Liver (tissue), 9 donors: ENCODE measurements around the gene KDM6A. TPM values are rescaled to one million over a fixed set of nuclear protein-coding genes. Genes with fewer than 3 reads are reported as not detected.

Source experiments
- DNase-seq: peaks from one replicate; pipeline ENCODE4 v3.0.0-alpha.2; 2017; ENCODE audit warnings: low spot score
- H3K27ac ChIP-seq, 2 donors: one replicate each; pipeline ENCODE4 v1.7.0; 2013; ENCODE audit warnings: inconsistent platforms in 2 of 2, low read length in 2 of 2, control low read depth in 1 of 2, low read depth in 1 of 2, mild to moderate bottlenecking in 1 of 2
- H3K27me3 ChIP-seq, 4 donors: one replicate each; pipeline versions ENCODE4 v1.6.1 to v1.7.0; 2013; ENCODE audit warnings: low read length in 3 of 4, inconsistent platforms in 1 of 4, mild to moderate bottlenecking in 1 of 4, moderate library complexity in 1 of 4; ENCODE audit not compliant: control insufficient read depth in 4 of 4, insufficient read depth in 4 of 4
- H3K36me3 ChIP-seq, 4 donors: one replicate each; pipeline versions ENCODE4 v1.6.1 to v1.7.0; 2013; ENCODE audit warnings: low read length in 3 of 4, mild to moderate bottlenecking in 3 of 4, low read depth in 1 of 4, moderate library complexity in 1 of 4; ENCODE audit not compliant: control insufficient read depth in 4 of 4, insufficient read depth in 3 of 4
- H3K4me1 ChIP-seq, 4 donors: one replicate each; pipeline versions ENCODE4 v1.6.1 to v1.7.0; 2013; ENCODE audit warnings: low read length in 3 of 4, mild to moderate bottlenecking in 3 of 4, moderate library complexity in 1 of 4; ENCODE audit not compliant: control insufficient read depth in 4 of 4, insufficient read depth in 4 of 4
- H3K4me3 ChIP-seq, 3 donors: one replicate each; pipeline versions ENCODE4 v1.6.1 to v1.7.0; 2013; ENCODE audit warnings: low read length in 3 of 3, control low read depth in 1 of 3, low read depth in 1 of 3, mild to moderate bottlenecking in 1 of 3
- H3K9ac ChIP-seq, 2 donors: one replicate each; pipeline ENCODE4 v1.7.0; 2013; ENCODE audit warnings: low read length in 2 of 2, mild to moderate bottlenecking in 2 of 2, moderate library complexity in 2 of 2, control low read depth in 1 of 2, low read depth in 1 of 2
- H3K9me3 ChIP-seq, 4 donors: one replicate each; pipeline versions ENCODE4 v1.6.1 to v1.7.0; 2013; ENCODE audit warnings: low read length in 3 of 4; ENCODE audit not compliant: control insufficient read depth in 4 of 4
- ATF3 ChIP-seq: IDR thresholded peaks from 2 replicates; pipeline ENCODE4 v1.6.1; 2016; ENCODE audit warnings: antibody characterized with exemption
- CTCF ChIP-seq: fragments of 150-350 bp; IDR thresholded peaks from 2 replicates; pipeline ENCODE4 v1.5.1; 2017; ENCODE audit warnings: improper control_type of control experiment, low read depth, low read length; ENCODE audit not compliant: missing input control
- EGR1 ChIP-seq, 2 donors: IDR thresholded peaks; 2 replicates each; pipeline ENCODE4 v1.6.1; 2016 to 2018; ENCODE audit warnings: antibody characterized with exemption in 2 of 2, low read depth in 2 of 2
- FOXA1 ChIP-seq: IDR thresholded peaks from 2 replicates; pipeline ENCODE4 v1.6.1; 2016; ENCODE audit warnings: antibody characterized with exemption
- FOXA2 ChIP-seq: IDR thresholded peaks from 2 replicates; pipeline ENCODE4 v1.6.1; 2016; ENCODE audit warnings: antibody characterized with exemption
- GABPA ChIP-seq, 2 donors: IDR thresholded peaks in 1 of 2; conservative IDR thresholded peaks in 1 of 2; 2 replicates each; pipeline ENCODE4 v1.6.1; 2016; ENCODE audit warnings: antibody characterized with exemption in 2 of 2, mild to moderate bottlenecking in 1 of 2, moderate library complexity in 1 of 2
- HNF4A ChIP-seq, 2 donors: conservative IDR thresholded peaks; 2 replicates each; pipeline ENCODE4 v1.6.1; 2016; ENCODE audit warnings: antibody characterized with exemption in 2 of 2, mild to moderate bottlenecking in 2 of 2
- HNF4G ChIP-seq: IDR thresholded peaks from 2 replicates; pipeline ENCODE4 v1.6.1; 2016; ENCODE audit warnings: antibody characterized with exemption
- JUND ChIP-seq, 2 donors: IDR thresholded peaks; 2 replicates each; pipeline ENCODE4 v1.6.1; 2016; ENCODE audit warnings: antibody characterized with exemption in 2 of 2
- MAX ChIP-seq: IDR thresholded peaks from 2 replicates; pipeline ENCODE4 v1.6.1; 2016; ENCODE audit warnings: antibody characterized with exemption
- NR2F2 ChIP-seq: IDR thresholded peaks from 2 replicates; pipeline ENCODE4 v1.6.1; 2016; ENCODE audit warnings: antibody characterized with exemption
- RAD21 ChIP-seq, 2 donors: IDR thresholded peaks; 2 replicates each; pipeline ENCODE4 v1.6.1; 2016; ENCODE audit warnings: antibody characterized with exemption in 2 of 2, mild to moderate bottlenecking in 2 of 2
- REST ChIP-seq: IDR thresholded peaks from 2 replicates; pipeline ENCODE4 v1.6.1; 2016; ENCODE audit warnings: antibody characterized with exemption, mild to moderate bottlenecking
- RXRA ChIP-seq, 2 donors: IDR thresholded peaks; 2 replicates each; pipeline ENCODE4 v1.6.1; 2017 to 2018; ENCODE audit warnings: antibody characterized with exemption in 2 of 2, mild to moderate bottlenecking in 1 of 2
- SP1 ChIP-seq: IDR thresholded peaks from 2 replicates; pipeline ENCODE4 v1.6.1; 2018; ENCODE audit warnings: antibody characterized with exemption, mild to moderate bottlenecking
- TAF1 ChIP-seq: conservative IDR thresholded peaks from 2 replicates; pipeline ENCODE4 v1.6.1; 2016; ENCODE audit warnings: antibody characterized with exemption, mild to moderate bottlenecking
- YY1 ChIP-seq: IDR thresholded peaks from 2 replicates; pipeline ENCODE4 v1.6.1; 2016; ENCODE audit warnings: antibody characterized with exemption, mild to moderate bottlenecking
- ZBTB33 ChIP-seq: IDR thresholded peaks from 2 replicates; pipeline ENCODE4 v1.6.1; 2016; ENCODE audit warnings: antibody characterized with exemption
- WGBS: extraction: QIAGEN DNeasy Blood & Tissue Kit; methylation state at CpG from one replicate; pipeline ENCODE4 v1.1.7; 2013; 5-methylcytosine and 5-hydroxymethylcytosine counted together
- polyA plus RNA-seq, 2 donors: library from polyadenylated mRNA; stranded (reverse) in 1 of 2; unstranded in 1 of 2; fragments of 200-250 nt in 1 of 2; fragments of >200 nt in 1 of 2; fragmentation: Nextera tagmentation in 1 of 2; extraction: Ambion mirVana in 1 of 2; gene quantifications; one replicate each; pipeline versions ENCODE4 v1.2.1 to v1.2.3, GENCODE V29; 2013 to 2015
- total RNA-seq, 2 donors: library from RNA; depleted of rRNA; stranded (reverse); fragments of >200 nt; gene quantifications; one replicate each; pipeline ENCODE4 v1.2.3, GENCODE V29; 2014
- donor health status: healthy.
- donor health status: healthy.
- donor health status: healthy.
- donor health status: healthy.
- donor health status: healthy.

Gene KDM6A
- total and polyA plus RNA-seq, 4 donors: 5.3 to 30.2 (median 18.2) TPM

GRCh38 chrX:45035071-45035470, 162.1 kb downstream of the KDM6A start:
- no peak for DNase-seq
- Histone ChIP-seq H3K4me3 (no peak overlapping the region), H3K9me3 (no peaks in the 10 kb centered on the region), H3K9ac (no peak overlapping the region), H3K27ac (no peak overlapping the region), H3K36me3 (peaks cover 0 to 2% (median 0%) of the 10 kb centered on the region in 4 donors), H3K4me1 (no peaks in the 10 kb centered on the region), H3K27me3 (no peaks in the 10 kb centered on the region)
- TF ChIP-seq TAF1 (no peak), EGR1 (IDR thresholded peaks at IDR 0.05; ENCODE audit: low read depth in 2 of 2) (no peak), REST (no peak), ZBTB33 (no peak), CTCF (no peak), RAD21 (IDR thresholded peaks at IDR 0.05) (no peak), SP1 (no peak), FOXA1 (no peak)
- WGBS: 92% methylated on average over 2 of the region's 2 CpGs

- H3K9me3 ChIP-seq: no peaks in the 10 kb centered on the region
- no peak overlapping the region for H3K4me3 ChIP-seq
- no peaks in the 10 kb centered on the region for H3K4me1 ChIP-seq
- H3K36me3 ChIP-seq: peaks cover 0 to 2% (median 0%) of the 10 kb centered on the region in 4 donors
- no peaks in the 10 kb centered on the region for H3K27me3 ChIP-seq
- 98% methylated on average over 4 of the region's 4 CpGs for WGBS
- DNase-seq: no peak
- no peak overlapping the region for H3K9ac ChIP-seq
- no peak overlapping the region for H3K27ac ChIP-seq
- TF ChIP-seq ZBTB33 (no peak), GABPA (IDR thresholded peaks at IDR 0.05 in 1 of 2, conservative IDR thresholded peaks at IDR 0.05 in 1 of 2) (no peak), JUND (IDR thresholded peaks at IDR 0.05) (no peak), YY1 (no peak), ATF3 (no peak), HNF4G (no peak), HNF4A (conservative IDR thresholded peaks at IDR 0.05) (no peak), SP1 (no peak), TAF1 (no peak), RXRA (IDR thresholded peaks at IDR 0.05) (no peak), MAX (no peak), FOXA1 (no peak), NR2F2 (no peak), EGR1 (IDR thresholded peaks at IDR 0.05; ENCODE audit: low read depth in 2 of 2) (no peak), FOXA2 (no peak), CTCF (no peak), RAD21 (IDR thresholded peaks at IDR 0.05) (no peak)
These were observed 163.2 kb downstream of the KDM6A start for GRCh38 chrX:45036161-45036560.
